Measurements from ENCODE around the gene CATSPER4.

DNA sequence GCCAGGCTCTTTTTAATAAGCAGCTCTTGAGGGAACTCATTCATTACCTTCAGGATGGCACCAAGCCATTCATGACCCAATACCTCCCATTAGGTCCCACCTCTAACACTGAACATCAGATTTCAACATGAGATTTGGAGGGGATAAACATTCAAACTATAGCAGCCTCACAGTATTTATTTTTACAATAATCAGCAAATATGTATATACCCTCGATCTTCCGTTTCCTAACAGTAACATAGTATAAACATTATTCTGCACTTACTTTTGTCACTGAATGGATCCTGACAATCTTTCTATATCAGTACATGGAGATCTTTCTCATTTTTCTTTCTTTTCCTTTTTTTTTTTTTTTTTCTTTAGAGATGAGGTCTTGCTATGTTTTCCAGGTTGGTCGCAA, 5.4 kb downstream of the CATSPER4 start:
- TF ChIP-seq, protein P1, sequence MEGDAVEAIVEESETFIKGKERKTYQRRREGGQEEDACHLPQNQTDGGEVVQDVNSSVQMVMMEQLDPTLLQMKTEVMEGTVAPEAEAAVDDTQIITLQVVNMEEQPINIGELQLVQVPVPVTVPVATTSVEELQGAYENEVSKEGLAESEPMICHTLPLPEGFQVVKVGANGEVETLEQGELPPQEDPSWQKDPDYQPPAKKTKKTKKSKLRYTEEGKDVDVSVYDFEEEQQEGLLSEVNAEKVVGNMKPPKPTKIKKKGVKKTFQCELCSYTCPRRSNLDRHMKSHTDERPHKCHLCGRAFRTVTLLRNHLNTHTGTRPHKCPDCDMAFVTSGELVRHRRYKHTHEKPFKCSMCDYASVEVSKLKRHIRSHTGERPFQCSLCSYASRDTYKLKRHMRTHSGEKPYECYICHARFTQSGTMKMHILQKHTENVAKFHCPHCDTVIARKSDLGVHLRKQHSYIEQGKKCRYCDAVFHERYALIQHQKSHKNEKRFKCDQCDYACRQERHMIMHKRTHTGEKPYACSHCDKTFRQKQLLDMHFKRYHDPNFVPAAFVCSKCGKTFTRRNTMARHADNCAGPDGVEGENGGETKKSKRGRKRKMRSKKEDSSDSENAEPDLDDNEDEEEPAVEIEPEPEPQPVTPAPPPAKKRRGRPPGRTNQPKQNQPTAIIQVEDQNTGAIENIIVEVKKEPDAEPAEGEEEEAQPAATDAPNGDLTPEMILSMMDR (IDR thresholded peaks at IDR 0.05) = no peak
- TF ChIP-seq POLR2AphosphoS5 (IDR thresholded peaks at IDR 0.05) (no peak), EP300 (IDR thresholded peaks at IDR 0.05) (no peak), POLR2A (IDR thresholded peaks at IDR 0.05) (no peak)
